PC-3 (cell line): ENCODE results near the gene NKPD1. TPM values are rescaled to one million over a fixed set of nuclear protein-coding genes. Genes with fewer than 3 reads are reported as not detected.

Experiments used
- ATAC-seq: fragments of 200-7000 bp; cut with Tn5 transposase; 2 replicates; pipeline ENCODE4 v1.9.1; 2020; ENCODE audit warnings: mild to moderate bottlenecking, moderate library complexity
- BruUV-seq: library from RNA; stranded (reverse); fragments of 400-500 nt; replicated peaks from 2 replicates; lab custom pipeline; 2021; lab: Mats Ljungman, UMichigan
- CTCF ChIA-PET: fragments of 300-600 bp; sonication (Branson Sonifier 250); formaldehyde crosslinking; loops from one replicate; lab custom pipeline; 2022; ENCODE audit warnings: antibody characterized with exemption; lab: Charles Lee
- POLR2A ChIA-PET: fragments of 300-600 bp; sonication (Branson Sonifier 250); formaldehyde crosslinking; loops from one replicate; lab custom pipeline; 2022; ENCODE audit warnings: antibody characterized with exemption; ENCODE audit not compliant: unreplicated experiment; lab: Charles Lee
- DNase-seq: peaks from one replicate; pipeline ENCODE4 v3.0.0-alpha.2; 2015
- H2AFZ ChIP-seq: fragments of 300-600 bp; sonication (generic); 2 replicates; pipeline ENCODE4 v1.6.0; 2016; ENCODE audit warnings: antibody characterized with exemption, low read length
- H3F3A ChIP-seq: fragments of 300-600 bp; sonication (generic); one replicate; pipeline ENCODE4 v1.6.0; 2017; ENCODE audit warnings: antibody characterized with exemption, low read length, control low read depth, mild to moderate bottlenecking; ENCODE audit not compliant: unreplicated experiment
- H3K27ac ChIP-seq: fragments of 300-600 bp; sonication (generic); 2 replicates; pipeline ENCODE4 v1.5.1; 2016; ENCODE audit warnings: mild to moderate bottlenecking, low read length
- H3K27me3 ChIP-seq: fragments of 300-600 bp; sonication (generic); 2 replicates; pipeline ENCODE4 v1.6.1; 2016; ENCODE audit warnings: low read length, mixed read lengths
- H3K36me3 ChIP-seq: fragments of 300-600 bp; sonication (generic); 2 replicates; pipeline ENCODE4 v1.6.1; 2016; ENCODE audit warnings: low read depth, mixed run types, low read length, mixed read lengths
- H3K4me1 ChIP-seq: fragments of 300-600 bp; sonication (generic); 2 replicates; pipeline ENCODE4 v1.5.1; 2016; ENCODE audit warnings: low read length; ENCODE audit not compliant: insufficient read depth
- H3K4me2 ChIP-seq: fragments of 300-600 bp; sonication (generic); 2 replicates; pipeline ENCODE4 v1.6.0; 2016; ENCODE audit warnings: low read length
- H3K4me3 ChIP-seq: fragments of 300-600 bp; sonication (generic); 2 replicates; pipeline ENCODE4 v1.5.1; 2016; ENCODE audit warnings: mild to moderate bottlenecking, low read length, mixed read lengths
- H3K79me2 ChIP-seq: fragments of 300-600 bp; sonication (generic); 2 replicates; pipeline ENCODE4 v1.6.1; 2017; ENCODE audit warnings: low read length, mixed read lengths
- H3K9ac ChIP-seq: fragments of 300-600 bp; sonication (generic); 2 replicates; pipeline ENCODE4 v1.6.0; 2016; ENCODE audit warnings: mild to moderate bottlenecking, low read length
- H3K9me2 ChIP-seq: fragments of 300-600 bp; sonication (generic); replicated peaks from 2 replicates; pipeline ENCODE4 v1.6.1; 2016; ENCODE audit warnings: mixed run types, low read length, mixed read lengths
- H3K9me3 ChIP-seq: fragments of 300-600 bp; sonication (generic); 2 replicates; pipeline ENCODE4 v1.6.1; 2016; ENCODE audit warnings: low read length, mixed read lengths
- H4K20me1 ChIP-seq: fragments of 300-600 bp; sonication (generic); 2 replicates; pipeline ENCODE4 v1.6.1; 2016; ENCODE audit warnings: low read length, mixed read lengths
- EZH2 ChIP-seq: fragments of 300-600 bp; sonication (generic); IDR thresholded peaks from one replicate; pipeline ENCODE4 v1.6.1; 2017; ENCODE audit warnings: antibody characterized with exemption, mild to moderate bottlenecking, low read length; ENCODE audit not compliant: unreplicated experiment
- EZH2phosphoT487 ChIP-seq: fragments of 300-600 bp; sonication (generic); IDR thresholded peaks from 2 replicates; pipeline ENCODE4 v1.6.1; 2018; ENCODE audit warnings: mild to moderate bottlenecking, antibody characterized with exemption, low read length, borderline replicate concordance
- intact Hi-C: fragments of 100-400 bp; cut with micrococcal nuclease; formaldehyde crosslinking; loops from 2 replicates; pipeline ENCODE4 v1.9.0; 2023
- total RNA-seq: library from RNA; depleted of rRNA; stranded (reverse); fragments of >200 nt; gene quantifications from 2 replicates; pipeline ENCODE4 v1.2.3, GENCODE V29; 2014
- TF ChIP-seq, protein P1 (sequence below): fragments of 300-600 bp; sonication (generic); conservative IDR thresholded peaks from 2 replicates; pipeline ENCODE4 v1.5.1; 2017; ENCODE audit warnings: antibody characterized with exemption, low read depth, mild to moderate bottlenecking, low read length

The NKPD1 gene
- total RNA-seq, 1 experiment from 2014 or later = 1.1 TPM

DNA sequence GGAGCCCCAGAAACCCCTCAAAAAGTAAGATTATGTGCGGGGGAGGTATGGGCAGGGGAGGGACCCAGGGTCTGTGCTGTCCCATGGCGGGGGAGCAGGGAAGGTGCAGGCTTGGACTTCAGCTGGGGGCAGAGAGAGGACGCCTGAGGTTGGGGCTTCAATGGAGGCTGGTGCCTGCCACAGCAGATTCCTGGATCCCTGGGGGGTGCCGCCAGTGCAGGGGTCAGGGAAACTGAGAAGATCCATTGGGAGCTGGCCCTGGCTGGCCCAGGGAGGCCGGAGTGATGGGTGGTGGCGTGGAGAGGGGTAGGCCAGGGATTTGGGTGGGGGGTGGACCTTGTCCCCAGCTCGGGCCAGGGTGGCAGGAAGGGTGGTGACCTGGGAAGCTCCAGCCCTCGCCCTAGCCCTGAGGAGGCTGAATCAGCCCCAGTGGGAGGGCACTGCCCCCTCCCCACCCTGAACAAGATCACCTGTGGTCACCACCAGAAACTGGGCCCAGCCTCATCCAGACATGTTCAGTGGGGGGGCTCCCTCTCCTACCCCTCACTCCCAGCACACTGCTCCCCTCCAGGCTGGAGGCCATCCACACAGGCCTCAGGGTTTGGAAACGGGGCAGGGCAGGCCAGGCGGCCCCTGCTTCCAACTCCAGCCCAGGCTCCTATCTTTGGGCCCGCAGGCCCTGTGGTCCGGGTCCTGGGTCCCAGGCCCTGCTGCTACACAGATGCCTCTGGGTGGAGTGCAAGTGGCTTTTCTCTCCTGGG, 1.4 kb downstream of the NKPD1 start:
- DNase-seq (no peak), ATAC-seq (no peak)
- Histone ChIP-seq H3K4me3 (no peak overlapping the region), H3K27me3 (no peaks in the 10 kb centered on the region), H4K20me1 (no peaks in the 10 kb centered on the region), H3F3A (no peaks in the 10 kb centered on the region), H3K27ac (no peak overlapping the region), H3K9me3 (no peaks in the 10 kb centered on the region), H3K4me2 (no peak overlapping the region), H3K9ac (no peak overlapping the region), H2AFZ (no peak overlapping the region), H3K79me2 (no peaks in the 10 kb centered on the region), H3K4me1 (peaks cover 12% of the 10 kb centered on the region), H3K36me3 (no peaks in the 10 kb centered on the region), H3K9me2 (no peaks in the 10 kb centered on the region)
- ChIA-PET POLR2A (no interaction called here), CTCF (no interaction called here)
- no TSS peak for BruUV-seq
- TF ChIP-seq, protein P1, sequence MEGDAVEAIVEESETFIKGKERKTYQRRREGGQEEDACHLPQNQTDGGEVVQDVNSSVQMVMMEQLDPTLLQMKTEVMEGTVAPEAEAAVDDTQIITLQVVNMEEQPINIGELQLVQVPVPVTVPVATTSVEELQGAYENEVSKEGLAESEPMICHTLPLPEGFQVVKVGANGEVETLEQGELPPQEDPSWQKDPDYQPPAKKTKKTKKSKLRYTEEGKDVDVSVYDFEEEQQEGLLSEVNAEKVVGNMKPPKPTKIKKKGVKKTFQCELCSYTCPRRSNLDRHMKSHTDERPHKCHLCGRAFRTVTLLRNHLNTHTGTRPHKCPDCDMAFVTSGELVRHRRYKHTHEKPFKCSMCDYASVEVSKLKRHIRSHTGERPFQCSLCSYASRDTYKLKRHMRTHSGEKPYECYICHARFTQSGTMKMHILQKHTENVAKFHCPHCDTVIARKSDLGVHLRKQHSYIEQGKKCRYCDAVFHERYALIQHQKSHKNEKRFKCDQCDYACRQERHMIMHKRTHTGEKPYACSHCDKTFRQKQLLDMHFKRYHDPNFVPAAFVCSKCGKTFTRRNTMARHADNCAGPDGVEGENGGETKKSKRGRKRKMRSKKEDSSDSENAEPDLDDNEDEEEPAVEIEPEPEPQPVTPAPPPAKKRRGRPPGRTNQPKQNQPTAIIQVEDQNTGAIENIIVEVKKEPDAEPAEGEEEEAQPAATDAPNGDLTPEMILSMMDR = no peak
- TF ChIP-seq EZH2 = no peak
- TF ChIP-seq EZH2phosphoT487 = no peak
- intact Hi-C loops = no loop called here

DNA sequence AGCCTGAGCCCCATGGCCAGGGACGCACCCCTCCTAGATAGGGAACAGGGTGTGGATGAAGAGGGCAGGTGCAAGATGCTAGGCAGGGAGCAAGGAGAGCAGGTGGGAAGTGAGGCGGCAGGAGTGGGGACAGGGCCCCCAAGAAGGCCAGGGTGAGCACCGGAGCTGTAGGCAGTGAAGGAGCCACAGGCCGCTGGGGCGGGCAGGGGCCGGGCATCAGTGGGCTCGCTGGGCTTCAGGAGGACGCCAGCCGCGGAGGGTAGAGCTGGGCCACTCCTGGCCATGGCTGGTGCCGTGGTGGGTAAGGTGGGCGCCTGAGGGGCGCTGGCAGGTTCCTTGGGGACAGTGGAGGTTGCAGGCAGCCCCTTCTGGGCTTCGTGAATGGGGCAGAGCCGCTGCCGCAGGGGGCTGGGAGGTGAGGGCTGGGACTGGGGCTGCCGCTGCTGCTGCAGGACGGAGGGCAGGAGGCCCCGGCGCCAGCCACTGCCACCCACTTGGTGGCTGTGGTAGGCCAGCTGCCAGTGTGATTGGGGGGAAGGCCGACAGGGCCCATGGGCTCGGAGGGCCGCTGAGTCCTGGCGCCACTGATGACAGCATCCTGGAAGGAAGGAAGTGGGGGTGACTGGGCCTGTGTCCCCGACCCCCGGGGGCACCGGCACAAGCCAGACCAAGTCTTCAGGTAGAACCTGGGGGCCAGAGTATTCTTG, 2.1 kb downstream of the NKPD1 start:
- Histone ChIP-seq H3K4me2 (no peak overlapping the region), H3K4me3 (no peak overlapping the region), H3K4me1 (peaks cover 15% of the 10 kb centered on the region), H3K27ac (no peak overlapping the region), H3F3A (no peaks in the 10 kb centered on the region), H3K9me2 (no peaks in the 10 kb centered on the region), H3K27me3 (no peaks in the 10 kb centered on the region), H3K79me2 (no peaks in the 10 kb centered on the region), H3K9ac (no peak overlapping the region), H3K36me3 (no peaks in the 10 kb centered on the region), H4K20me1 (no peaks in the 10 kb centered on the region), H2AFZ (no peak overlapping the region), H3K9me3 (no peaks in the 10 kb centered on the region)
- DNase-seq (no peak), ATAC-seq (no peak)
- intact Hi-C loops = no loop called here
- ChIA-PET POLR2A (no interaction called here), CTCF (no interaction called here)
- no TSS peak for BruUV-seq
- TF ChIP-seq, protein P1 = no peak
- TF ChIP-seq EZH2phosphoT487 = no peak
- no peak for TF ChIP-seq EZH2

DNA sequence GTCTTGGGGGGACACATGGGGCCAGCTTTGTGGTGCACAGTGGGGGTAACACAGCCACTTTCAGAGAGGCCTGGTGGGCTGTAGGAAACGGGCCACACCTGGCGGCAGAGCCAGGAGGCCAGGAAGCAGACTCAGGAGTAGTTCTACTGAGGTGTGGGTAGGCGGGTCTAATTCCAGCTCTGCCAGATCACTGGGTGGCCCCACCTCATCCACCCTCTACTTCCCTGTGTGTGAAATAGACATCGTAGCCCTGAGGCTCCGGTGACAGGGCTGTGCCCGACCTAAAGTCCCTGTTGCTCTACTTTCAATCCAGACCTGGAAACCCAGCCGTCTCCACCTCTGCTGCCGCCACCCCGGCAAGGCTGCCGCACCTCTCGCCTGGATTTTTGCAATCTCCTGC, 4.0 kb downstream of the NKPD1 start:
- no peaks in the 10 kb centered on the region for H3K9me3 ChIP-seq
- H3K27ac ChIP-seq = no peak overlapping the region
- no peak overlapping the region for H3K9ac ChIP-seq
- no peak for ATAC-seq
- H3F3A ChIP-seq = no peaks in the 10 kb centered on the region
- TF ChIP-seq, protein P1 = no peak
- TF ChIP-seq EZH2 (no peak), EZH2phosphoT487 (no peak)
- H3K4me3 ChIP-seq = no peak overlapping the region
- ChIA-PET POLR2A (no interaction called here), CTCF (no interaction called here)
- H3K36me3 ChIP-seq = no peaks in the 10 kb centered on the region
- no peaks in the 10 kb centered on the region for H3K9me2 ChIP-seq
- H4K20me1 ChIP-seq = no peaks in the 10 kb centered on the region
- no TSS peak for BruUV-seq
- no peaks in the 10 kb centered on the region for H3K27me3 ChIP-seq
- no peak overlapping the region for H3K4me2 ChIP-seq
- intact Hi-C loops = no loop called here
- DNase-seq = no peak
- no peak overlapping the region for H2AFZ ChIP-seq
- no peaks in the 10 kb centered on the region for H3K79me2 ChIP-seq
- peaks cover 15% of the 10 kb centered on the region for H3K4me1 ChIP-seq
